K562 (cell line): Measurements from ENCODE around the gene IL4R. TPM values are rescaled to one million over a fixed set of nuclear protein-coding genes. Genes with fewer than 3 reads are reported as not detected.

Source experiments
- ATAC-seq: fragments of 200-7000 bp; cut with Tn5 transposase; 3 replicates; pipeline ENCODE4 v1.9.1; 2020; ENCODE audit warnings: moderate library complexity
- BruUV-seq: library from RNA; stranded (reverse); fragments of 400-500 nt; replicated peaks from 2 replicates; lab custom pipeline; 2021; lab: Mats Ljungman, UMichigan
- CTCF ChIA-PET: fragments of 300-600 bp; formaldehyde crosslinking; extraction: SDS; loops from one replicate; lab custom pipeline; 2021; ENCODE audit warnings: low intra/inter-chr PET ratio; lab: Yijun Ruan, JAX
- POLR2A ChIA-PET: fragments of 300-600, 350-650 bp; sonication (Branson Sonifier 250); formaldehyde crosslinking; extraction: SDS; loops from one replicate; lab custom pipeline; 2021; ENCODE audit warnings: antibody characterized with exemption, inconsistent platforms; lab: Yijun Ruan, JAX
- DNase-seq, 4 experiments: peaks; one replicate each; pipeline versions ENCODE4 v3.0.0 to v3.0.0-alpha.2; 2011 to 2018; ENCODE audit warnings: low spot score in 3 of 4, mixed read lengths in 3 of 4; ENCODE audit errors: extremely low read depth in 1 of 4
- FAIRE-seq: peaks from 2 replicates; lab custom pipeline; 2011; peaks lifted over from hg19 to GRCh38; lab: Jason Lieb, UNC
- H2AFZ ChIP-seq: 2 replicates; pipeline ENCODE4 v1.6.0; 2011; ENCODE audit warnings: low read depth, low read length, control low read depth, inconsistent platforms
- H3K27ac ChIP-seq: fragments of 200-600 bp; 3 replicates; pipeline ENCODE4 v1.8.0; 2011; ENCODE audit warnings: low read depth, mild to moderate bottlenecking, control low read depth, inconsistent platforms, low read length, moderate library complexity, mixed read lengths; ENCODE audit errors: extremely low read depth
- H3K27me3 ChIP-seq, 2 experiments: fragments of 300-600 bp in 1 of 2; 2 replicates in 1 of 2; 3 replicates in 1 of 2; pipeline versions ENCODE4 v1.6.0 to v1.8.0; 2011; ENCODE audit warnings: inconsistent platforms in 2 of 2, low read length in 2 of 2, mild to moderate bottlenecking in 1 of 2, mixed read lengths in 1 of 2, moderate library complexity in 1 of 2; ENCODE audit not compliant: control insufficient read depth in 2 of 2, insufficient read depth in 2 of 2
- H3K36me3 ChIP-seq: fragments of 300-600 bp; 3 replicates; pipeline ENCODE4 v1.8.0; 2011; ENCODE audit warnings: mild to moderate bottlenecking, low read length, inconsistent platforms; ENCODE audit not compliant: control insufficient read depth, insufficient read depth
- H3K4me1 ChIP-seq, 2 experiments: fragments of 200-600 bp in 1 of 2; replicated peaks in 1 of 2; 2 replicates in 1 of 2; 3 replicates in 1 of 2; pipeline versions ENCODE4 v1.5.1 to v1.8.0; 2011; ENCODE audit warnings: inconsistent platforms in 2 of 2, low read length in 2 of 2, mild to moderate bottlenecking in 1 of 2, mixed read lengths in 1 of 2, moderate library complexity in 1 of 2; ENCODE audit not compliant: control insufficient read depth in 2 of 2, insufficient read depth in 2 of 2
- H3K4me2 ChIP-seq: 2 replicates; pipeline ENCODE4 v1.6.1; 2011; ENCODE audit warnings: low read length, control low read depth, inconsistent platforms, mixed read lengths; ENCODE audit not compliant: insufficient read depth
- H3K4me3 ChIP-seq: fragments of 200-600 bp; sonication (generic), shearing (Covaris generic); 2 replicates; pipeline ENCODE4 v1.5.1; 2016; ENCODE audit warnings: control low read depth, inconsistent platforms
- H3K79me2 ChIP-seq: fragments of 200-600 bp; 3 replicates; pipeline ENCODE4 v1.8.0; 2011; ENCODE audit warnings: low read length, inconsistent platforms; ENCODE audit not compliant: control insufficient read depth, insufficient read depth
- H3K9ac ChIP-seq, 2 experiments: 2 replicates each; pipeline versions ENCODE4 v1.6.0 to v1.6.1; 2011; ENCODE audit warnings: low read depth in 2 of 2, low read length in 2 of 2, control low read depth in 1 of 2, inconsistent platforms in 1 of 2, mild to moderate bottlenecking in 1 of 2, mixed read lengths in 1 of 2; ENCODE audit not compliant: insufficient read depth in 1 of 2
- H3K9me1 ChIP-seq: one replicate; pipeline ENCODE4 v1.6.0; 2011; ENCODE audit warnings: inconsistent platforms, mild to moderate bottlenecking, low read length, moderate library complexity; ENCODE audit not compliant: control insufficient read depth, insufficient read depth
- H3K9me3 ChIP-seq: replicated peaks from 2 replicates; pipeline ENCODE4 v1.5.1; 2011; ENCODE audit warnings: low read depth, low read length, inconsistent platforms; ENCODE audit not compliant: control insufficient read depth, insufficient read depth
- H4K20me1 ChIP-seq: replicated peaks from 2 replicates; pipeline ENCODE4 v1.6.1; 2011; ENCODE audit warnings: low read length, inconsistent platforms, mixed read lengths; ENCODE audit not compliant: control insufficient read depth, insufficient read depth
- CHD4 ChIP-seq: fragments of 200-600 bp; sonication (generic); IDR thresholded peaks from 3 replicates; pipeline ENCODE4 v1.6.1; 2012; ENCODE audit warnings: low read depth, mild to moderate bottlenecking, mixed read lengths, low read length, inconsistent platforms; ENCODE audit not compliant: insufficient read depth, insufficient replicate concordance, poor library complexity, severe bottlenecking
- CREB1 ChIP-seq, 2 experiments: sonication (generic) in 1 of 2; formaldehyde crosslinking in 1 of 2; IDR thresholded peaks; 2 replicates each; pipeline versions ENCODE4 v1.6.1 to v1.8.0; 2012 to 2022; ENCODE audit warnings: inconsistent platforms in 1 of 2, mild to moderate bottlenecking in 1 of 2, missing genetic modification reagents in 1 of 2, moderate library complexity in 1 of 2
- FOXK2 ChIP-seq, 2 experiments: fragments of 450-650 bp; IDR thresholded peaks in 1 of 2; conservative IDR thresholded peaks in 1 of 2; 2 replicates each; pipeline ENCODE4 v1.6.1; 2016; ENCODE audit warnings: low read depth in 2 of 2, mild to moderate bottlenecking in 1 of 2
- HMG20B ChIP-seq: fragments of 250-450 bp; sonication (Bioruptor Pico); IDR thresholded peaks from 2 replicates; pipeline ENCODE4 v1.5.0; 2021; ENCODE audit warnings: mild to moderate bottlenecking
- HNRNPH1 ChIP-seq: fragments of 200-400 bp; formaldehyde crosslinking; optimal IDR thresholded peaks from 2 replicates; pipeline ENCODE3; 2017; ENCODE audit warnings: low read depth, mild to moderate bottlenecking, low read length, moderate library complexity
- MED1 ChIP-seq: sonication (generic); formaldehyde crosslinking; IDR thresholded peaks from 2 replicates; pipeline ENCODE4 v1.8.1; 2023; ENCODE audit warnings: missing genetic modification reagents, borderline replicate concordance
- NRF1 ChIP-seq, 2 experiments: fragments of 450-650 bp; IDR thresholded peaks in 1 of 2; conservative IDR thresholded peaks in 1 of 2; 2 replicates each; pipeline ENCODE4 v1.6.1; 2014; ENCODE audit warnings: mild to moderate bottlenecking in 2 of 2
- PTRF ChIP-seq: fragments of 450-650 bp; IDR thresholded peaks from 2 replicates; pipeline ENCODE4 v1.6.1; 2016; ENCODE audit warnings: mild to moderate bottlenecking, missing genetic modification characterization, missing compliant biosample characterization
- RBM22 ChIP-seq: fragments of 200-400 bp; formaldehyde crosslinking; IDR thresholded peaks from 2 replicates; pipeline ENCODE4 v1.6.1; 2018; ENCODE audit warnings: low read length, low read depth; ENCODE audit not compliant: poor library complexity, severe bottlenecking
- TOE1 ChIP-seq, 2 experiments: fragments of 450-650 bp in 1 of 2; sonication (generic) in 1 of 2; formaldehyde crosslinking in 1 of 2; IDR thresholded peaks; 2 replicates each; pipeline versions ENCODE4 v1.7.1 to v1.8.0; 2016 to 2022; ENCODE audit warnings: borderline replicate concordance in 2 of 2, mild to moderate bottlenecking in 2 of 2, antibody characterized with exemption in 1 of 2, inconsistent platforms in 1 of 2, low read depth in 1 of 2, missing genetic modification reagents in 1 of 2, moderate library complexity in 1 of 2
- ZNF12 ChIP-seq: sonication (generic); formaldehyde crosslinking; IDR thresholded peaks from 2 replicates; pipeline ENCODE4 v1.4.0; 2020; ENCODE audit warnings: mild to moderate bottlenecking, missing genetic modification reagents
- ZNF143 ChIP-seq: sonication (generic); formaldehyde crosslinking; IDR thresholded peaks from 2 replicates; pipeline ENCODE4 v1.9.0; 2022; ENCODE audit warnings: mild to moderate bottlenecking, missing genetic modification reagents
- ZNF274 ChIP-seq: IDR thresholded peaks from 2 replicates; pipeline ENCODE4 v1.6.1; 2011; ENCODE audit warnings: low read depth, mild to moderate bottlenecking, low read length, moderate library complexity, borderline replicate concordance
- ZNF324 ChIP-seq: fragments of 250-450 bp; sonication (Bioruptor Pico); IDR thresholded peaks from 2 replicates; pipeline ENCODE4 v1.4.0; 2020; ENCODE audit warnings: mild to moderate bottlenecking
- WGBS: fragments of 100-300 bp; shearing (Covaris generic); methylation state at CpG from one replicate; pipeline ENCODE4 v1.1.6; 2016; ENCODE audit warnings: low coverage, mixed read lengths; ENCODE audit not compliant: insufficient coverage; ENCODE audit errors: missing lambda C conversion rate; 5-methylcytosine and 5-hydroxymethylcytosine counted together
- in situ Hi-C: fragments of 300-500 bp; cut with MboI; formaldehyde crosslinking; loops from 4 replicates; pipeline ENCODE4 v1.15.0; 2018; ENCODE audit warnings: inconsistent platforms, mixed read lengths
- intact Hi-C: fragments of 100-400 bp; cut with micrococcal nuclease; formaldehyde crosslinking; loops from 2 replicates; pipeline ENCODE4 v1.14.2; 2022
- polyA plus RNA-seq, 8 experiments: library from polyadenylated mRNA; depleted of rRNA in 4 of 8; stranded (reverse) in 5 of 8; unstranded in 3 of 8; fragments of >200 nt; fragmentation: Nextera tagmentation in 2 of 8; fragmentation: Illumina TruSeq in 1 of 8; extraction: Ambion mirVana in 2 of 8; extraction: Trizol in 1 of 8; gene quantifications; 2 replicates each; pipeline versions ENCODE4 v1.2.1 to v1.2.3, GENCODE V29; 2011 to 2014; ENCODE audit warnings: inconsistent platforms in 1 of 8, missing spikeins in 1 of 8
- total RNA-seq, 7 experiments: library from RNA; depleted of rRNA in 6 of 7; stranded (reverse); fragments of >200 nt in 6 of 7; fragmentation: Illumina TruSeq in 2 of 7; extraction: Trizol in 2 of 7; gene quantifications; 2 replicates each; pipeline versions ENCODE4 v1.2.1 to v1.2.3, GENCODE V29; 2011 to 2021; ENCODE audit warnings: low replicate concordance in 1 of 7
- TF ChIP-seq, protein P1 (sequence below), 3 experiments: fragments of 200-800 bp in 1 of 3; sonication (Bioruptor generic) in 1 of 3; sonication (generic) in 1 of 3; formaldehyde crosslinking in 1 of 3; IDR thresholded peaks; 2 replicates each; pipeline versions ENCODE4 v1.6.1 to v1.8.0; 2016 to 2022; ENCODE audit warnings: mild to moderate bottlenecking in 2 of 3, missing compliant biosample characterization in 2 of 3, missing genetic modification characterization in 2 of 3, missing genetic modification reagents in 1 of 3
- TF ChIP-seq, protein P2 (sequence below): sonication (generic); formaldehyde crosslinking; IDR thresholded peaks from 2 replicates; pipeline ENCODE4 v1.9.0; 2022; ENCODE audit warnings: mild to moderate bottlenecking, missing genetic modification reagents
- TF ChIP-seq, protein P3 (sequence below), 2 experiments: IDR thresholded peaks; 2 replicates each; pipeline ENCODE4 v1.6.1; 2011; ENCODE audit warnings: borderline replicate concordance in 1 of 2, control low read depth in 1 of 2, low read depth in 1 of 2, low read length in 1 of 2, mild to moderate bottlenecking in 1 of 2, mixed read lengths in 1 of 2, moderate library complexity in 1 of 2; ENCODE audit not compliant: insufficient read depth in 1 of 2, insufficient read length in 1 of 2, poor library complexity in 1 of 2, severe bottlenecking in 1 of 2; ENCODE audit errors: extremely low read depth in 1 of 2

The IL4R gene
- total and polyA plus RNA-seq, 9 of the 15 experiments (the other 6 are each of a cell fraction or from before 2014, with no cell fraction given) = 0.17 to 5.8 (median 3.3) TPM

DNA sequence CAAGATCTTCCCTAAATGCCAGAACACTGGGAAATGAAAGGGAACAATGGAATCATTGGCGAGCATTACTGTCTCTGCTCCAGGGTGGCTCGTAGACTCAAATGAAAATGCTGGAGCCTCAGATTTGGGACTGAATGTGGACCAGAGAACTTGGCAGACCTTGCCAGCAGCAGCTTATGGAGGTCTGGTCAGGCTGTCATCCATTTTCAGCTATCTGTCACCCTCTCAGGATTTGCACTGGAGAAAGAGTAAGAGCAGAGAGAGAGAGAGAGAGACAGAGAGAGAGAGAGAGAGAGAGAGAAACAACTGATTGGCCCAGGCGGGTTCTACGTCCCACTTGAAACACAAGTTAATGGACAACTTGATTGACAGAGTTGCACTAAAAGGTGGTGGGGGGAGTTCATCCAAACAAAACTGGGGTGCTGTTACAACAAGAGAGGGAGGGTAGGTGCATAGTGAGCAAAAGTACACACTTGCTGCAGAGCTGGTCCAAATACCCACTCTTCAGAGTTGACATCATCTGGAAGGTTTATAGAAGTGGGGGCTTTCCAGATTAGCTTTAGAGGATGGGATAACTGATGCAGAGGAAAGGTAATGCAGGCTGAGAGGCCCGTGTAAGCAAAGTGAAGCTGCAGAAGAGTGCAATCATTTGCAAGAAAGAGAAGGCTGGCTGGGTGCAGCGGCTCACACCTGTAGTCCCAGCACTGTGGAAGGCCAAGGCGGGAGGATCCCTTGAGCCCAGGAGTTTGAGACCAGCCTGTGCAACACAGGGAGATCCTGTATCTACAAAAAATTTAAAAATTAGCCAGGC is 28.7 kb upstream of the IL4R start:
- Histone ChIP-seq H3K9me3 (no peaks in the 10 kb centered on the region), H3K27ac (no peak overlapping the region), H3K27me3 (peaks cover 0 to 12% of the 10 kb centered on the region in 2 experiments; a peak in 3 of 5 replicates), H3K9ac (no peak overlapping the region), H3K36me3 (no peaks in the 10 kb centered on the region), H3K79me2 (no peaks in the 10 kb centered on the region), H2AFZ (no peak overlapping the region), H4K20me1 (no peaks in the 10 kb centered on the region), H3K4me1 (peaks cover 0 to 2% of the 10 kb centered on the region in 2 experiments; a peak in 1 of 5 replicates), H3K9me1 (no peaks in the 10 kb centered on the region), H3K4me3 (no peak overlapping the region), H3K4me2 (no peak overlapping the region)
- 40% methylated on average over 7 of the region's 7 CpGs for WGBS
- ChIA-PET POLR2A (interaction anchor here (0.7 kb wide), 1 partner anchor 11 kb away, joined by 4 read pairs; no protein-coding TSS in a partner anchor), CTCF (no interaction called here)
- ATAC-seq = no peak
- in situ Hi-C loops = no loop called here
- FAIRE-seq = no peak
- DNase-seq = no peak
- intact Hi-C loops = loop anchor here (10.0 kb wide), 1 partner anchor 110 kb away; no protein-coding TSS in a partner anchor
- BruUV-seq = no TSS peak
- no peak for TF ChIP-seq ZNF12 (CRISPR knock-in tag)
- TF ChIP-seq, protein P1, sequence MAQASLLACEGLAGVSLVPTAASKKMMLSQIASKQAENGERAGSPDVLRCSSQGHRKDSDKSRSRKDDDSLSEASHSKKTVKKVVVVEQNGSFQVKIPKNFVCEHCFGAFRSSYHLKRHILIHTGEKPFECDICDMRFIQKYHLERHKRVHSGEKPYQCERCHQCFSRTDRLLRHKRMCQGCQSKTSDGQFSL (CRISPR knock-in tag; IDR thresholded peaks at IDR 0.05) = no peak
- TF ChIP-seq, protein P1 (tag; IDR thresholded peaks at IDR 0.05) = no peak
- TF ChIP-seq, protein P2, sequence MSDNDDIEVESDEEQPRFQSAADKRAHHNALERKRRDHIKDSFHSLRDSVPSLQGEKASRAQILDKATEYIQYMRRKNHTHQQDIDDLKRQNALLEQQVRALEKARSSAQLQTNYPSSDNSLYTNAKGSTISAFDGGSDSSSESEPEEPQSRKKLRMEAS (CRISPR knock-in tag) = no peak
- no peak for TF ChIP-seq RBM22
- no peak for TF ChIP-seq PTRF (tag)
- TF ChIP-seq MED1 (CRISPR knock-in tag) = no peak
- TF ChIP-seq CREB1 (IDR thresholded peaks at IDR 0.05) = no peak
- TF ChIP-seq CREB1 (CRISPR knock-in tag; IDR thresholded peaks at IDR 0.05) = no peak
- no peak for TF ChIP-seq FOXK2 (conservative IDR thresholded peaks at IDR 0.05 in 1 of 2, IDR thresholded peaks at IDR 0.05 in 1 of 2; ENCODE audit: low read depth in 2 of 2)
- TF ChIP-seq HMG20B (CRISPR knock-in tag) = no peak
- TF ChIP-seq HNRNPH1 = no peak
- TF ChIP-seq, protein P3, sequence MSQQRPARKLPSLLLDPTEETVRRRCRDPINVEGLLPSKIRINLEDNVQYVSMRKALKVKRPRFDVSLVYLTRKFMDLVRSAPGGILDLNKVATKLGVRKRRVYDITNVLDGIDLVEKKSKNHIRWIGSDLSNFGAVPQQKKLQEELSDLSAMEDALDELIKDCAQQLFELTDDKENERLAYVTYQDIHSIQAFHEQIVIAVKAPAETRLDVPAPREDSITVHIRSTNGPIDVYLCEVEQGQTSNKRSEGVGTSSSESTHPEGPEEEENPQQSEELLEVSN (IDR thresholded peaks at IDR 0.05; ENCODE audit: borderline replicate concordance in 1 of 2, extremely low read depth in 1 of 2, insufficient read depth in 1 of 2, insufficient read length in 1 of 2, low read depth in 1 of 2, low read length in 1 of 2, poor library complexity in 1 of 2, severe bottlenecking in 1 of 2) = no peak
- TF ChIP-seq ZNF274 = no peak
- no peak for TF ChIP-seq TOE1 (IDR thresholded peaks at IDR 0.05; ENCODE audit: borderline replicate concordance)
- TF ChIP-seq TOE1 (CRISPR knock-in tag; IDR thresholded peaks at IDR 0.05; ENCODE audit: borderline replicate concordance, low read depth) = no peak
- TF ChIP-seq ZNF324 (CRISPR knock-in tag) = no peak
- TF ChIP-seq NRF1 (conservative IDR thresholded peaks at IDR 0.05 in 1 of 2, IDR thresholded peaks at IDR 0.05 in 1 of 2) = no peak
- TF ChIP-seq CHD4 = no peak
- no peak for TF ChIP-seq ZNF143 (CRISPR knock-in tag)
